NCI-H82 treated with DMSO at 0.1 percent for 48 hours (cell line): ENCODE measurements around the gene TEAD1.

Experiments used
- DNase-seq: peaks from one replicate; lab custom pipeline; 2025; ENCODE audit not compliant: unreplicated experiment; lab: John Stamatoyannopoulos, UW

TEAD1 gene

DNA sequence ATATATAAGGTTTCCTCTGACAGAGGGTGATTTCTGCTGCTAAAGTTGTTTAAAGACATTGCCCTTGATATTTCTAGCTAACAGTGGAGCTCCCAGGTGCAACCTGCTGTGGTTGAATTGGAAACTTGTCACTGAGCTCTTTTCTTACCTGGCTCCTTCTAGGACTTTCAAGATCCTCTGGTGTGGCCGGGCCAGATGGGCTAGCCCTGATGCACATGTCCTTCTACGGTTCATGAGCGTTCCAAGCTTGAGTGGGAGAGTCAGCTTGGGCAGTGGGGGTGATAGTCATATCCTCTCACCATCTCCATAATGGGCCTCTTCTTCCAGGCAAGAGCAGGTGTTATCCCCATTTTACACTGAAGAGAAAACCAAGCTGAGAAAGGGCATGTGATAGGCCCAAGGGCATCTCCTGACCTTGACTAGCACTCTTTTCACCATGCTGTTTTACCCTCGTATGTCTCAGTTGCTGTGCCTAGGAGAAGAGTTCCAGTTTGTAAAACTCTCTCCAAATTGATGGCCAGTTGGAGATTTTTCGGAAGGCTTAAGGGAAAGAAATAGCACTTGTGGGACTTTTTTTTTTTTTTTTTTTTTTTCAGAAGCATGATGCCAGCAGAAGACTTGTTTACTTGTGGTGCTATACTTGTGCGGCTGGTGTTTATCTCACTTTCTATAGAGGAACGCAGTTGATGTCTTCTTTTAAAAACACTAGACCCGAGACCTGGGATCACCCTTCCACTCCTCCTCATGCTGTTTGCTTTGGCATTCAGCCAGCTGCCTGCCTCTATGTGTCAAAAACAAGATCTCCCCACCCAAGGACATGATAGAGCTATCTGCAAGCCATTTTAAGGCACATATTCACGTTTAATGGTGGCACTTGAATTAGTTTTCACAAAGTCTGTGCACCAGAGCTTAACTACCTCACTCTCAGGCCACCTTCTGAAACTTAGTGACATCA, 32.6 kb downstream of the TEAD1 start:
- peak; percentile 23 for DNase-seq

DNA sequence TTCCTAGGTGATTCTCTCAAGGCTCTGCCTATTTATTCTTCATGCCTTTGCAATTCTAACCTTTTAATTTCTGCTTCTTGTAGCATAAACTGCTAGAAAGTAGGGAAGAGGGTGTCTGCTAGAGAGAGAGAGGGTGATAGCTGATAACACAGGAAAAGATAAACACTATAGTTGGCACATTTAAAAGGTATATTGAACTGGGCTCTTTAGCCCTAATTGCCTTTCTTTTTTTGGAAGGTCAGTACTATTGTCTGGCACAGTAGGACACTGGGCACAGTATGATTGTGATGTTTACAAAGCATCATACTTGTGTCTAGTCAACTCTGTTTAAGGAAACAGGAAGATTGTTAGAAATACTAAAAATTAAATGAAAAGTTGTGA, 33.3 kb downstream of the TEAD1 start:
- no peak for DNase-seq

DNA sequence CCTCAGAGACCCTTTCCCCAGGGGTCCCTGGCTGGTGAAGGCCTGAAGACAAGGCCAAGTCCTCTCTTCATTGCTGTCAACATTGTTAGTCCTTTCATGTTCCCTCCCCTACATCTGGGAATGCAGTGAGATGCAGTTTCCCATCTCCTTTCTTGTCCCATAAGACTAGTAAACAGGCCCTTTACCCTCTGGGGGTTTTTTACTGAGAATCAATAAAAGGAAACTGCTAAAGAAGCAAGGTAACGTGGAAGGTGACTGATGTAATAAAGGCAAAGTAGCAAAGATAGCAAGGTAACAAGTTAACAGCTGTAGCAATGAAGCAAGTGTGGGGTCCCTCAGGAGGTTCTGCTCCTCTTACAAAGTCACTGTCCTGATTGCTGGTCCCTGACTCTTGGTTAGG, 37.3 kb downstream of the TEAD1 start:
- no peak for DNase-seq

DNA sequence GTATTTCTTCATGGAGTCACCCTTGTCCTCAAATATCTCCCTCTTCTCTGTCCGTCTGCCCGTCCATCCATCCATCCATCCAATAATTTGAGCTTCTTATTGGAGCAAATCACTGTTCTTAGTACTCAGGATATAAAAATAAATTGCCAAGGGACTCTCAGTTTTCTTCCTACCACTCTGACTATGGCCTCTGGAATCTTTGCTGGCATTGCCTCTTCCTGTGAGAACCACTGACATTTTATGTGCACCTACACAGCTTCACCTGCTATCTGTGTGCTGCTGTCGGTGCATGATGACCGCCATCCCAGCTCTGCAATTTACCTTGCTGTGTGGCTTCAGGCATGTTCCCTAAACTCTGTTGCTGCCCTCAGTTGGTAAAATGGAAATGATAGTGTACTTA, 37.9 kb downstream of the TEAD1 start:
- no peak for DNase-seq

DNA sequence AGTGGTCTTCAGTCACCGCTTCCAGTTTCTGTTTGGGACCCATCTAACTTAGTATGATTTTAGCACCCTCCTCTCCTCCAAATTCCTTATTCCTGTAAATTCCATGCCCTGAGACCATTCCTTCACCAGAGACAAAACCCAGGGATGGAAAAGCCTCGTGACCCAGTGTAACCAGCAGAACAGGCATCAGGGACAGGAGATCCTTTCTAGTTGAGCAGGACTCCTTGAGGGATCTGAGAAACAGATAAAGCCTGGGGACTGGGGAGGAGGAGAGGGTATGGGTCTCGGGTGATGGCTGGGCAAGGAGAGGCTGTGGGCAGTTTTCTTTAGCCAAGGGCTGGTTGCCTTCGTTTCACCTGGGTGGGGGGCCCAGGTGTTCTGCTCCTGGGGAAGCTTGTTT, 40.9 kb downstream of the TEAD1 start:
- DNase-seq = no peak

DNA sequence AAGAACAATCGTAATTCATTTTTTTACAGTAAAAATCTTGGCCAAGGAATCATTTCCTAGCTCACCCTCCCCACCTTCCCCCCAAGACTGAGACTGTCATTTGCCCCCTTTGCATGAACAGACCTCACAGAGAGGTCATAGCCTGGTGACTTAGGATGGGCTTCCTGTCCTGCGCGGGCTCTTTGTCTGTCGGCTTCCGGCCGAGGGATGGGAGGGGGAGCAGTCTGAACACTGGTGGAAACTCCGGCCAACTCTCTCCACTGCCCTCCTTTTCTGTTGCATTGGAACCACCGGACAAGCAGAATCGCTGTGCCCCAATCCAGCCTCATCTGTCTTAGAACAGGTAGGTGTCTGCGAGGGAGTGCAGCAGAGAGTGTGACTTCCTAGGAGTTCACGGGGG, 41.7 kb downstream of the TEAD1 start:
- DNase-seq = no peak

DNA sequence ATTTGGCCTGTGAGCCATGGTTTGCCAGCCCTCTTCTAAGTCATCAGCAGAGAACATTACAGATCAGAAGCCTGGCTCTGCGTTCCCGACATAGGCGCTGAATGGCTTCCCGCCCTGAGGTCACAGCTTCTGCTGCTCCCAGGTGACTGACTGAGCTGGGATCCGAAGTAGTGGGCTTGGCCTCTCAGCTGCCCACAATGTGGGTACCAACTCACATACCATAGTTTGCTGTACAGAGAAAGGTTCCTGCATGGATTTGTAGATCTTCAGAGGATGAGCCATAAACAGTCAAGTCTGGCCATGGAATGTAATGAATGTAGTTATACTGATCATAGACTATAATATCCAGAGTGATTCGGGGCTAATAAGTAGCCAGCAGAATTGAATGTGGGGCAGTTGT, 42.6 kb downstream of the TEAD1 start:
- no peak for DNase-seq

DNA sequence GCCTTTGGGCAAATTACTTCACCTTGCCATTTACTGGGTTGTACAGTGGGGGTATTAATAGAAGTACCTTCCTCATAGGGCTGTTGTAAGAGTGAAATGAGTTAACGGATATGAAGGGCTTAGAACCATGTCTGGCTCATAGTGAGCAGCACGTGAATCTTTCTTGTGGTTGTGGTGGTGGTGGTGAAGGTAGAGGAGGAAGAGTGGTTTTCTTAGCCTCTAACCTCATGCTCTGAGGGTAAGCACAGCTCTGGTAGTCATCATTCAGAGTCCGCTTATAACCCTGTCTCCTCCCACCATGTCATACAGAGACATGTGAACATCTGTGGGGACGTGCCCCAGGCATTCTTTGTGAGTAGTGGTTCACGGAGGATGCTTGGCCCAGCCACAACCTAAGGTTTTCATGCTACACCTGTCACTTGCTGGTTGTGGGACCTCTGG, 43.6 kb downstream of the TEAD1 start:
- DNase-seq = no peak

DNA sequence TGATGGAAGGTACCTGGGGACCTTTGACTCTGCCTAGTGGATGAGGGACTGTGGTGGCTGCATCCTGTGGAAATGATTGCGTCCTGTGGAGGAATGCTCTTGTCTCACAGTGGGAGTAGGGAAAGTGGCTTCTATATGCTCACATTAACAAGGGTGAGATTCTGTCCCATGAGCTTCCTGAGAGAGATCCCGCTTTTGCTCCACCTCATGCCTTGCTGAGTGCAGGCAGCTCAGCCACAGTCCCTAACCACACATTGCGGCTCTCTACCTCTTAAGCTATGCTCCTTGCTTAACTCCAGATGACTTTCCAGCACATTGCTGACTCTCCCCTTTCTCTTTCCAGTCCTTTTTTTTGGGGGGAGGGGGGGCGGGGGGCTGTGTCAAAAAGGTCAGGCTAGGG, 45.0 kb downstream of the TEAD1 start:
- no peak for DNase-seq

DNA sequence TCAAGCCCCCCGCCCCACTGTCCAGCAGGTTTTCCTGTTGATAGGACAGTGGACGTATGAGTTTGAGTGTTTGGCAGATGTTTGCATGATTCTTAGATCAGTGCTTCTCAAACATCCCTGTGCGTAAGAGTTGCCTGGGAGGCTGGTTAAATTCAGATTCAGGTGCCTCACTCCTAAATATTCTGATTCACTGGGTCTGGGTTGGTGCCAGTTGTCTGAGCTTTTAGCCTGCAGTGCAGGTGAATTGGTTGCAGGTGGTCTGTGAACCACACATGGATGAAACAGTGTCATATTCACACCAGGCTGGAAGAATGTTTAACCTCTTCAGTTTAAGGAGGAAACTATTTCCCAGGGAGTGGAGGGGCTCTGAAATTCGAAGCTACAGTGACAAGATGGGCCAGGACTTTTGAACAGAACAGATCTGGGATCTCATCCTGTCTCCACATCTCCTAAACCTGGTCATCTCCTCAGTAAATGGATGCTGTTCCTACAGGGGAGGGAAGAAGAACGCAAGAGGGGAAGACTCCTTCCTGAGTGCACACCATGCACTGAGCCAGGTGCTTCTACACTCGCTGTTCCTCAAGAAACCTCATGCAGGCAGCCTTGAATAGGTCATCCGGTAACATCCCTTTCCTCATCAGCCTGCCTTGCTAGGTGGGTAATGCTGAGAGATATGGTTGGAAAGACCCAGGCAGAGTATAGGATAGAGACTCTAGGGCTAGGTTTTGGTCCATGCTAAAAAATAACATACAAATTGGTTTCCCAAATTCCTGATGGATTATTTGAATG, 47.8 kb downstream of the TEAD1 start:
- DNase-seq = no peak

DNA sequence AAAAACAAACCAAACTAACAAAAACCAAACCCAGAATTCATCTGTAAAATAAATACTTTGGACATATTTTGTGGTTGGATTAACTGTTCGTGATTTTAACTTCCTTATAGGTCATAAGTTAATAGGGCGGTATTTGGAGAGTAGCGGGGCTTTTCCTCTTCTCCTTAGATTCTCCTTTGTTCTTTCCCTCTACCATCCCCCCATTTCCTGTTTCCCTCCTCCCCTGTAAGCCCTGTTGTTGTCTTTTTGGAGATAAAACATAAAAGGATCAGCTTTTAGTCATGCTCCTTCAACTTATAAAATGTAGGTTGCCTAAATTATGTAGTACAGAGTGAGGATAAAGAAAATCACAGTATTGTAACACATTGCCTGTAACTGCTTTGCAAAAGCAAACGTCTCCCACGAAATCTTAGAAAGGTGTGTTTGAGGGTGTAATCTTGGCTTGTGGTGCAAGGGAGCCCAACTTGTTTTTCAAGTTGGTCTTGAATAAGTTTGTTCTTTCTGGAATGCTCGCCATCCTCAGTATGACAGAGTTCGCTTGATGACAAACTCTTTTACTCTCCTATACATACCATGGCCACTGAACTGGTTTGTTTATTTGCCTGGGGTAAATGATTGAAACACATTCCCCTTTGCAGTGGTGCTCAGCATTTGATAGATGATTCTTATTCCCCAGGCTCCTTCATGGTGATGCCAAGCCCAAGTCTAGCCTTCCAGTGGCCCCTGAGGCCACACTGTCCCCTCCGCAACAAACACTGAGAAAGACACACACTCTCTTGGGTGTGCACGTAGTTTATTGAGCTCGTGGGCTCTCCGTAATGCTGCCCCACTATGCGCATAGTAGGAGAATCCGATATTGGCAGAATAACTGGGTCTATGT, 49.4 kb downstream of the TEAD1 start:
- no peak for DNase-seq

DNA sequence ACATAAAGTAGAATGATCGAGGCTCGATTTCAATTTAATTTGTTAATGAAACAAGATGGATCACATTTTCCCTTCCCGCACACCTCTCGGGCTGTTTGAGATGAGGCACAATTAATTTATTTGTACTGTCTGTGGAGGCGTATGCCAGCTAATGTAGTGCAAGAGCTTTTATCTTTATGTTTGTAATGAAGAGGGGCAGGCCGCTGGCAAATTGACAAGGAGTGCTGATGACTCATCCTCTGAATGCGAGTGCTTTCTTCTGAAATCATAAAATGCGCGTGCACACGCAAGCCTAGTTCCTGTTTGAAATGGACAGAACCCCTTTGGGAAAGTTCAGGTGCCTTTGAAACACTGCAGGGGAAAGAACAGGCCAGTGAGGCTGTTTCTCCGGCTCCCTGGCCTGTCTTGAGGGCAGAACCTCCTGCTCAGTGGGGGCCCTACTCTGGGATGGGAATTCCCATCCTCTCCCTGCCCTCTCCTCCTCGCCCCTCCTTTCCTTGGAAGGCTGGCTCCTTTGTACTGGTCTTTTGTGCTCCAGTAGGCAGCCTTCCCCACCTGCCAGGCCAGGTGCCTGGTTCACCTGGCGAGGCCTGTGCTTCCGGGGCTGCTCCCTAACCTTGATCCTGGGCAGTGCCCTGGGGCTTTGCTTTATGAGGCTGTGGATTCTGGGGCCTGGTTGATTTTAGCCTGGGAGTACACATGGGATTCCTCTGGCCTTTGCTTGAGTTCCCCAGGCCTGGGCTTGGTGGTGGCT, 50.3 kb downstream of the TEAD1 start:
- no peak for DNase-seq

DNA sequence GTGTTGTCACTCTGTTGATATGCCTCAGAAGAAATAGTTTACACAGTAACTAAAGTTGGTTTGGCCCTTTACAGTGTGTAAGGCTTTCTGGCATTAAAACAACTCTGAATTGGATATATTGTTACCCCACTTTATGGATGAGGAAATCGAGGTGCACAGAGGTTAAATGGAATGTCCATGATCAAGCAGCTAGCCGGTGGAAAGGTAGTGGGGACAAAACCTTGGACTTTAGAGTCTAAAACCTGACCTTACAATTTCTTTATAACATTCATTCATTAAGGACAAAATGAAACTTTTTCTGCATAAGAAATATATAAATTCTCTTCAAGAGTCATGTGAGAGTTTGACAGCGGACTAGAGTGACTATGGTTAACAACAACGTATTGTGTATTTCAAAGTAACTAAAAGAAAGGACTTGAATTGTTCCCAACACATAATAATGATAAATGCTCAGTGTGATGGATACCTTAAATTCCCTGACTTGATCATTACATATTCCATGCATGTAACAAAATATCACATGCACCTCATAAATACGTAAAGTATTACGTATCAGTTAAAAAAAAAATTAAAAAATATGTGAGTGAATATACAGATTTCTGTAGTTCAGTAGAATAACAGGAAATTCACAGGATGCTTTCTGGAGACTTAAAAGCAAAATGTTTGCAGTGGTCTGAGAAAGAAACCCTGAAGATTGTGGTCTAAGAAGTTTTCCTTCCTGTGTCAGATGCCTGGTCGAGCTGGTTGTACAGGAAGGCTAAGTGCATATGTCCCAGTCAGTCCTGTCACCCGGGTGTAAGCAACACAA, 51.0 kb downstream of the TEAD1 start:
- no peak for DNase-seq

DNA sequence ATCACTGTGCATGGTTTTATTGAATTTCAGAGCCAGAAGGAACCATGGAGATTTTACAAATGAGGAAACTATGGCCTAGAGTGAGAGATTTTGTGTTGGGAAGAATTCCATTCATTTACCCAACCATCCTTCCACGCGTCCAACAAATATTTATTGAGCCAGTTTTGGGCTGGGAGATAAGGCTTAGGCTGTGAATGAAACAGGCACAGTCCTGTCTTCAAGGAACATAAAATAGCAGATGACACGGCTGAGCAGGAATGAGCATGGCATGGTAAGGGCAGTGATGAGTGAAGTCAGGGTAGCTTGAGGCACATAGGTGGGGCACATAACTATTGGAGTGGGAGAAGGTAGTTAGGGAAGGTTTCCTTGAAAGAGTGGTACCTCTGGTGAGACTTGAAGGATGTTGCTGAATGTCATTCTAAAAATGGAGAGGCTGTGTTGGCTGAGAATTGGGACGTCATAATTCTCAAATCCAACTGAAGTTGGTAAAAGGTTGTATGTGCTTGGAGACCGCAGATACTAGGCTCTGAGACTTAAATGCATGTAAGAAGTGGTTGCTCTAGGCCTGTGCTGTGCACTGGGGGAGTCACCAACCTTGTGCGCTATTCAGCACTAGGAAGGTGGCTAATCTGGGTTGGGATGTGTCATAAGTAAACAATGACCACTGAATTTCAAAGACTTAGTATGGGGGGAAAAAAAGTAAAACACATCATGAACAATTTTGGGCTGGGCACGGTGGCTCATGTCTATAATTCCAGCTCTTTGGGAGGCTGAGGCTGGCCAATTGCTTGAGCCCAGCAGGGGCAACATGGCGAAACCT, 51.9 kb downstream of the TEAD1 start:
- no peak for DNase-seq

DNA sequence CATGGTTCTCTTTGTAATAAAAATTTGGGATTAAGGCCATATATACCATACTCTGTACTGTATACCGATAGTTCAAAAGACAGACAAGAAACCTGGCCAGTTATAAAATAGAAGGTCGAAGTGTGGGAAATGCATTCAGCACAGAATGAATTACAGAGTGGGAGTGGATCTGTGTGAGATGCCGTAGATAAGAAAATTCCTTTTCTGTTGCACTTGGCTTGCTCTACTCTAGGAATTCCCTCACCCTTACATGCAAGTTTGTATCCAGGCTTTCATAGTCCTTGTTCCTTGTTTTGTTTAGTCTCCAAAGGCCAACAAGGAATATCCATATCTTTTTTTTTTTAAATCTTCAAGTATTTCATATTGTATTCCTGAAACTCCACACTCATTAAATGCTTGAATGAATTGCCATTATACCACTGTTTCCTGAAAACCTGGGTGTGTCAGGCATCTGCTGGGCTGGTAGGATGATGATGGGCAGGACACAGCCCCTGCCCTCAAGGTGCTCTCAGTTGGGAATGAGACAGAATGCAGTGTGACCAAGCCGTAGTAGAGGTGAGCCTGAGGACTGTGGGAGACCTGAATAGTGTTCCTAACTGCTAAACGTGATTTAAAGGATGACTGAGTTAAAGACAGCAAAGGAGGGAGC, 53.5 kb downstream of the TEAD1 start:
- no peak for DNase-seq

DNA sequence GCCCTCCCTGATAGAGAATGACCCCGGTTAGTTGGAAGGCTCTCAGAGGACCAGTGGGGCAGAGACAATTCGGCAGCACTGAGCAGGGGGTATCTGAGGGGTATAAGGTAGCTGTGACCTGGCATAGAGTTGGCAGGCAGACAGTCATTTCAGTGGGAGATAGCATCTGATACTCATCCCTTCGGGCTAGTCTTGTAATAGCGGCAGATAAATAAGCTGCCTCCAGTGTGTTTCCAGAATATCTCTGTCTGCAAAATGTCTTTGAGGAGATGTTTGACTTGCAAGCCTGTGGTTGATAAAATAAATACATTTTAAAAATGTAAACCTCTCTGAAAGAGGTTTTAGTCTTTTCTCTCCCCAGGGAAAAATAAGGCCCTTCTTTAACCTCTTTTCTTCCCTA, 54.2 kb downstream of the TEAD1 start:
- no peak for DNase-seq

DNA sequence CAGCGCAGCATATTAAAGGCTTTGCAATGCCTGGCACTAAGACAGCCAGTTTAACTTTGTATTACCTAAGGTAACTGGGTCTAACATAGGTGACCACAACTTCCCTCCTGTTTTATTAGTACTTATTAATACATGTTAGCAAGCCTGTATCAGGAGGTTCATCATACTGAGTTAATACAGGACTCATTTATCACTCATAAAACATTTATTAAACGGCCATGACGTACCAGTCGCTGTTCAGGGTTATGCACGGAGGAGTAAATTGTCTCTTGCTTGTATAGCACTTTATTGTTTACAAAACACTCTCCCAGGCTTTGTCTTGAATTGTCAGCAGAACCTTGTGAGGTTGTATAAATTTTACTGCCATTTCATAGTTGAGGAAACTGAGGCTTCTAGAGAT, 55.7 kb downstream of the TEAD1 start:
- no peak for DNase-seq

DNA sequence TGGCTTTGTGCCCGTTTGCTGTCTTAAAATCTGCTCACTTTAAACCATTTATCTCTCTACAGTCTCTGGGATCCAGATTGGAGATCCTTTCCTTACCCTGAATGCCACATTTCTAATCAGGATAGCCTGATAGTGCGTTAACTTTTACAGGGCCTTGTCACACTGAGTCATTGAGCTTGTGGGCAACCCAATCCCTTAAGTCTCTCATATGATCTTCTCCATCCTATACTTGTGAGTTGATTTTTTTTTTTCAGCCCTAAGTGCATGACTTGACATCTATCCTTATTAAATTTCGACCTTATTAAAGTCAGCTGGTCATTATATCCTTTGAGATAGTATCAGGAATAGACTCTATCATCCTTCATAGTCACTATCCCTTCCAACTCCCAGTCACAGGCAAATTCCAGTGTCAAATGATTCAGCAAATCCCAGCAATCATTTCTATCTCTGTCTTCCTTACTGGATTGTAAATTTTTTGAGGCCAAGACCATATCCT, 57.7 kb downstream of the TEAD1 start:
- peak; percentile 32 for DNase-seq
